HG03354 (cell line): ENCODE results near the gene CLDN20.
"Not testable (repeated sequence)": the region's sequence is repeated elsewhere in the genome, so short reads cannot be mapped to it uniquely, and the experiment has no call there.

Source experiments
- ATAC-seq: cut with Tn5 transposase; IDR thresholded peaks from one replicate; pipeline ENCODE4 v1.9.1; 2021; ENCODE audit warnings: mild to moderate bottlenecking; ENCODE audit not compliant: unreplicated experiment, poor library complexity, severe bottlenecking

The CLDN20 gene

GRCh38 chr6:155263373-155264063, at the start of gene CLDN20:
Gene CLDN20 (plus strand): TSS chr6:155264013. CDS start chr6:155275720, 11,707 bp downstream.
- ATAC-seq, result no peak

- ATAC-seq, result no peak
Observed at GRCh38 chr6:155215906-155216305, 47.9 kb upstream of the CLDN20 start.

GRCh38 chr6:155216312-155217046, 47.3 kb upstream of the CLDN20 start:
- ATAC-seq, result no peak

DNA sequence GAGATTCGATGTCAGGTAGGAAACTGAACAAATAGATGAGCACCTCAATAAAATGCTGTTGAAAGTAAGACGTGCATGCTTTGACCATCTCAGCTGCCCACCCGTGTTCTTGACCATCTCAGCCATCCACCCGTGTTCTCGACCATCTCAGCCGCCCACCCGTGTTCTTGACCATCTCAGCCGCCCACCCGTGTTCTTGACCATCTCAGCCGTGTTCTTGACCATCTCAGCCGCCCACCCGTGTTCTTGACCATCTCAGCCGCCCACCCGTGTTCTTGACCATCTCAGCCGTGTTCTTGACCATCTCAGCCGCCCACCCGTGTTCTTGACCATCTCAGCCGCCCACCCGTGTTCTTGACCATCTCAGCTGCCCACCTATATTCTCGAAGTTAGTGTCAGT, 45.1 kb upstream of the CLDN20 start:
- ATAC-seq, result not testable (repeated sequence)

- ATAC-seq, result no peak
Observed at GRCh38 chr6:155219299-155219698, 44.5 kb upstream of the CLDN20 start.

DNA sequence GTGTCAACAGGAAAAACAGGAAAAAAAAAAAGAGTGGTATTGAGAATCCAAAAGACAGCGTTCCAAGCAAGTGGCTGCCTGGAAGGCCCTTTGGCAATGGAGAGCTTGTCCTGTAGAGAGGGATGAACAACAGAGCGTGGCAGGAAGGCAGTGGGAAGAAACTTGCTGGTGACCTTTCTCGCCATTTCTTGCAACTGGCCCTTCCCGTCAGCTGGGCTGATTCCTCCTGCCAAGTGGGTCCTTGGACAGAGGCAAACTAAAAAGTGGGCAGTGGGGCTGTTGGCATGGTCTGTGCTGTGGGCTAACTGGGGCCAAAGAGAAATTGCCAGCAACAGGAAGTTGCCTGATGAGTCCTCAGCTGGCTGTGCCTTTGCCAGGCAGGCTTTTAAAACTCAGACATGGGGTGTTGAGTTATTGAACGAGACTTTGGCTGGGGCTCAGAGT, 43.9 kb upstream of the CLDN20 start:
- no peak for ATAC-seq

- ATAC-seq, result no peak
Observed at GRCh38 chr6:155221086-155221485, 42.7 kb upstream of the CLDN20 start.

DNA sequence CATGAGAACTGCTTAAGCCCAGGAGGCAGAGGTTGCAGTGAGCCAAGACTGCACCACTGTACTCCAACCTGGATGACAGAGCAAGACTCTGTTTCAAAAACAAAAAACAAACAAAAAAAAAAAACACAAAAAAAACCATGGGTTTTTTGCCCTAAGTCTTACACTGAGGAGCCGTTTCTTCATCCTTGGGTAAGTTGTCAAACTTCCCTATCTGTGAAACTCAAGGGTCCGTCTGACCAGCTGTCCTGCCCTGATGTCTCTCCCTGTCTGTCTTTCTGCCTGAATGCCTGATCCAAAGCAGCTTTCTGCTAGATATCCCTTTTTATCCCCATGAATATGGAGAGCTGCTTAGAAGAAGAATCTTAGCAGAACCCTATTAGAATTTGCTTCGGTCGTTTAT, 41.3 kb upstream of the CLDN20 start:
- ATAC-seq, result no peak

DNA sequence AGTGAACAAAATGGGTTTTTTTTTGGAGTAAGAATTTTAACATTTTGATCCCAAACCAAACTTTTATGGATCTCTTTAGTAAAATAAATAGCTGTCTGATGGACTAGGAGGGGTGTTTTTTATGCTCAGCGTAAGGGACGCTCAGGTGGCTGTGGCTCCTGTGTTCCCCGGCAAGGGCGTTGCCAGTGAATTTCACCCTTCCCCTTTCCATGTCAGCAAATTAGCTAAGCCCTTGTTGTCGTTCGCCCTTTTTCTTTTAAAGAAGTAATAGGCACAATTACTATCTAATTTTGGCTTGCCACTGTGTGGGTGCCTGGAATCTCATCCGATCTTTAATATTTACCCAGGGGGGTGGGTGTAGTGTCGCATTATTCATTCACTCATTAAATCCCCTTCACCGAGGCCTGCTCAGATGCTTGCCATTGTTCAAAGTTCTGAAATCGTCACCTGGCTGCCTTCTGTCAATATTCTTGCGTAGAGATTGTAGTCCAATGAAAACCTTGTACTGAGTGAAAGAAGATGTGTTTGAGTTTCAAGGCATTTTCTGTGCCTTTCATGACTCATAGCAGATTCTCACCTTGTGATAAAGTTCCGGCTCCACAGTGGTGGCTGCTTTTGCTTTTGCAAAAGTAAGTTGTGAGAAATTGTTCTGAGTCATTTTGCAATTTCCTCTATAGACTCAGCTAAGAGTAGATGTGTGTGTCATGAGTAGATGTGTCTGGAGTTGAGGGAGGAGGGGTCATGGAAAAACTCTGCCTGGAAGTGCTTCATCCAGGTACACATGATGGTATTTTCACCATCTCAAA, 40.0 kb upstream of the CLDN20 start:
- peak; percentile 98 for ATAC-seq

- ATAC-seq, result no peak
Observed at GRCh38 chr6:155224618-155225017, 39.2 kb upstream of the CLDN20 start.

GRCh38 chr6:155227046-155227445, 36.8 kb upstream of the CLDN20 start:
- no peak for ATAC-seq

- no peak for ATAC-seq
Observed at GRCh38 chr6:155228546-155229166, 35.2 kb upstream of the CLDN20 start.

DNA sequence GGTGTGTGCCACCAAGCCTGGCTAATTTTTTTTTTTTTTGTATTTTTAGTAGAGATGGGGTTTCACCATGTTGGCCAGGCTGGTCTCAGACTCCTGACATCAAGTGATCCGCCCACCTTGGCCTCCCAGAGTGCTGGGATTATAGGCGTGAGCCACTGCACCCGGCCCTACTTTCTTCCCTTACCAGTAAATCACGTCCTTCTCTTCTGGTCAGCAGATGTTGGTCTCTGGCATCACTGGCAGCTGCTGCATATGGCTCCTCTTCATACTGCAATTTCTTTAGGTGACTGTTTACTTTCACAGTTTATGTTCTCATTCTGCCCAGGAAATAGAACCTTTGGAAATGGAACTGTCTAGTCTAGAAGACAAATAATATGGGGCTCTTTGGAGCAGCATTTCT, 32.8 kb upstream of the CLDN20 start:
- ATAC-seq, result not testable (repeated sequence)

- no peak for ATAC-seq
Observed at GRCh38 chr6:155232848-155233247, 31.0 kb upstream of the CLDN20 start.

GRCh38 chr6:155234167-155234566, 29.6 kb upstream of the CLDN20 start:
- ATAC-seq, result no peak

GRCh38 chr6:155234687-155235086, 29.1 kb upstream of the CLDN20 start:
- no peak for ATAC-seq

DNA sequence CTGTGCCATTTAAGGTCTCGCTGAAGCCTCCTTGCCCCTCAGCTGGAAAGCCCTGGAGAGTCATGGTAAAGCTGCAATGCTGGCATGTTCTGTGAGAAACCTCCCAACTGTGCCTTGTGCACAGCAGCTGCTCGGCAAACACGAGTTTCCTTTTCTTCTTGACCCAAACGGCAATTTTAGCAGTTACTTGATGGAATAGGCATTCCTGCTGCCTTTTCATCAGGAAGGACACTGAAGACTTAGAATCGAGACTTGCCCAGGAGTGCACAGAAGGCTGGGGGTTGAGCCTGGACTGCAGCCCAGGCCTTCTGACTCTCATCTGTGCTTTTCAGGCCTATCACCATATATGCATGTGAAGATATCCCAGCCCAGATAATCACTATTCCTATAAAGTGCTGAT, 28.7 kb upstream of the CLDN20 start:
- ATAC-seq, result no peak

GRCh38 chr6:155237613-155238012, 26.2 kb upstream of the CLDN20 start:
- no peak for ATAC-seq

- no peak for ATAC-seq
Observed at GRCh38 chr6:155240905-155241600, 22.8 kb upstream of the CLDN20 start.
